ENCODE data around the gene PABPC3.

DNA sequence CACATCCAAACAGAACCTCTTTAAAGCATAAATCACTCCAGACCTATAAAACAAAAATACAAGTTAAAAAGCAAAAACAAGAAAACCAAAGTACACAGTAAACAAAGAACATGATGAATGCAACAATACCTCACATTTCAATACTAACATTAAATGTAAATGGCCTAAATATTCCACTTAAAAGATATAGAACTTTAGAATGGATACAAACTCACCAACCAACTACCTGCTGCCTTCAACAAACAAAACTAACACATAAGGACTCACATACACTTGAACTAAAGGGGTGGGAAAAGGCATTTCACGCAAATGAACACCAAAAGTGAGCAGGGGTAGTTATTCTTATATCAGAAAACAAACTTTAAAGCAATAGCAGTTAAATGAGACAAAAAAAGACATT lies 44.9 kb upstream of the PABPC3 start:
- TF ChIP-seq POLR2A (IDR thresholded peaks at IDR 0.05; ENCODE audit: low read depth, low read length): no peak
- TF ChIP-seq POLR2AphosphoS5 (IDR thresholded peaks at IDR 0.05; ENCODE audit: low read depth, low read length): no peak
